Esophagus squamous epithelium (tissue), 4 donors: ENCODE measurements around the gene AK2.

Experiments used
- CTCF ChIP-seq, 6 experiments: fragments of 450-650 bp in 4 of 6; fragments of 200-600 bp in 2 of 6; sonication (generic) in 2 of 6; IDR thresholded peaks; one replicate each; pipeline ENCODE4 v1.5.1; 2016 to 2019; ENCODE audit warnings: antibody characterized with exemption in 6 of 6, mild to moderate bottlenecking in 4 of 6, moderate library complexity in 4 of 6
- POLR2A ChIP-seq, 4 donors: fragments of 450-650 bp; IDR thresholded peaks; one replicate each; pipeline ENCODE4 v1.6.1; 2017; ENCODE audit warnings: antibody characterized with exemption in 4 of 4, mild to moderate bottlenecking in 4 of 4, moderate library complexity in 3 of 4

GRCh38 chr1:32966900-32967299 lies 69.8 kb downstream of the AK2 start:
- no peak for TF ChIP-seq CTCF (IDR thresholded peaks at IDR 0.05)
- TF ChIP-seq POLR2A (IDR thresholded peaks at IDR 0.05) = no peak
